K562 (cell line): Measurements from ENCODE around the gene ATAD3C. TPM values are rescaled to one million over a fixed set of nuclear protein-coding genes. Genes with fewer than 3 reads are reported as not detected.
A peak's percentile ranks its signal among the peaks of the same experiment; 100 is the strongest.

Experiments
- ASH1L ChIP-seq: fragments of 450-650 bp; IDR thresholded peaks from 2 replicates; pipeline ENCODE4 v1.6.1; 2018; ENCODE audit warnings: borderline replicate concordance, mild to moderate bottlenecking, low read depth; ENCODE audit not compliant: partially characterized antibody
- ELF1 ChIP-seq: fragments of 200-800 bp; sonication (Bioruptor generic); IDR thresholded peaks from 2 replicates; pipeline ENCODE4 v1.6.1; 2016; ENCODE audit warnings: missing genetic modification characterization, missing compliant biosample characterization
- ESRRA ChIP-seq: fragments of 450-650 bp; IDR thresholded peaks from 2 replicates; pipeline ENCODE4 v1.6.1; 2014; ENCODE audit warnings: low read depth, mild to moderate bottlenecking, moderate library complexity, borderline replicate concordance
- GATAD2B ChIP-seq: fragments of 450-650 bp; IDR thresholded peaks from 2 replicates; pipeline ENCODE4 v1.6.1; 2017; ENCODE audit warnings: mild to moderate bottlenecking, borderline replicate concordance
- NR3C1 ChIP-seq: sonication (generic); formaldehyde crosslinking; IDR thresholded peaks from 2 replicates; pipeline ENCODE4 v1.8.1; 2022; ENCODE audit warnings: missing genetic modification reagents
- PHF8 ChIP-seq: fragments of 200-600 bp; sonication (generic); IDR thresholded peaks from 2 replicates; pipeline ENCODE4 v1.6.1; 2012; ENCODE audit warnings: mixed run types, mild to moderate bottlenecking, inconsistent platforms, low read length, moderate library complexity, borderline replicate concordance
- PHTF2 ChIP-seq: fragments of 250-450 bp; sonication (Bioruptor Pico); IDR thresholded peaks from 2 replicates; pipeline ENCODE4 v1.5.0; 2021; ENCODE audit warnings: mild to moderate bottlenecking
- POLR2B ChIP-seq: fragments of 450-650 bp; IDR thresholded peaks from 2 replicates; pipeline ENCODE4 v1.6.1; 2018; ENCODE audit warnings: low read depth; ENCODE audit not compliant: partially characterized antibody
- U2AF1 ChIP-seq: fragments of 200-400 bp; formaldehyde crosslinking; optimal IDR thresholded peaks from 2 replicates; pipeline ENCODE3; 2017; ENCODE audit warnings: mild to moderate bottlenecking, low read depth, low read length, moderate library complexity
- XRCC5 ChIP-seq: fragments of 200-400 bp; formaldehyde crosslinking; IDR thresholded peaks from 2 replicates; pipeline ENCODE4 v1.6.1; 2017; ENCODE audit warnings: low read depth, mild to moderate bottlenecking, low read length
- ZBTB33 ChIP-seq: sonication (generic); formaldehyde crosslinking; IDR thresholded peaks from 2 replicates; pipeline ENCODE4 v1.8.1; 2023; ENCODE audit warnings: mild to moderate bottlenecking, missing genetic modification reagents
- ZNF197 ChIP-seq: fragments of 200-800 bp; sonication (Bioruptor generic); IDR thresholded peaks from 2 replicates; pipeline ENCODE4 v1.6.1; 2016; ENCODE audit warnings: low read depth, missing genetic modification characterization, missing compliant biosample characterization
- ZNF274 ChIP-seq: IDR thresholded peaks from 2 replicates; pipeline ENCODE4 v1.6.1; 2011; ENCODE audit warnings: low read depth, mild to moderate bottlenecking, low read length, moderate library complexity, borderline replicate concordance
- ZNF3 ChIP-seq: fragments of 250-450 bp; sonication (Bioruptor Pico); IDR thresholded peaks from 2 replicates; pipeline ENCODE4 v1.5.0; 2021; ENCODE audit warnings: mild to moderate bottlenecking, moderate library complexity
- ZNF445 ChIP-seq: fragments of 250-450 bp; sonication (Bioruptor Pico); IDR thresholded peaks from 2 replicates; pipeline ENCODE4 v1.4.0; 2020; ENCODE audit warnings: low read depth, mild to moderate bottlenecking, moderate library complexity
- polyA plus RNA-seq, 8 experiments: library from polyadenylated mRNA; depleted of rRNA in 4 of 8; stranded (reverse) in 5 of 8; unstranded in 3 of 8; fragments of >200 nt; fragmentation: Nextera tagmentation in 2 of 8; fragmentation: Illumina TruSeq in 1 of 8; extraction: Ambion mirVana in 2 of 8; extraction: Trizol in 1 of 8; gene quantifications; 2 replicates each; pipeline versions ENCODE4 v1.2.1 to v1.2.3, GENCODE V29; 2011 to 2014; ENCODE audit warnings: inconsistent platforms in 1 of 8, missing spikeins in 1 of 8
- total RNA-seq, 7 experiments: library from RNA; depleted of rRNA in 6 of 7; stranded (reverse); fragments of >200 nt in 6 of 7; fragmentation: Illumina TruSeq in 2 of 7; extraction: Trizol in 2 of 7; gene quantifications; 2 replicates each; pipeline versions ENCODE4 v1.2.1 to v1.2.3, GENCODE V29; 2011 to 2021; ENCODE audit warnings: low replicate concordance in 1 of 7
- TF ChIP-seq, protein P1 (sequence below): fragments of 250-450 bp; sonication (Bioruptor Pico); IDR thresholded peaks from 2 replicates; pipeline ENCODE4 v1.8.0; 2022; ENCODE audit warnings: moderate library complexity, mild to moderate bottlenecking, inconsistent platforms
- TF ChIP-seq, protein P2 (sequence below): fragments of 450-650 bp; formaldehyde crosslinking; IDR thresholded peaks from 2 replicates; pipeline ENCODE4 v1.4.0; 2020; ENCODE audit warnings: mild to moderate bottlenecking, moderate library complexity
- TF ChIP-seq, protein P3 (sequence below): IDR thresholded peaks from 2 replicates; pipeline ENCODE4 v1.6.1; 2011; ENCODE audit warnings: borderline replicate concordance, low read depth, mild to moderate bottlenecking, moderate library complexity, low read length; ENCODE audit not compliant: insufficient read depth, poor library complexity, severe bottlenecking

ATAD3C gene
- total and polyA plus RNA-seq, 9 of the 15 experiments (the other 6 are each of a cell fraction or from before 2014, with no cell fraction given) = 0.03 to 0.18 TPM; not detected in 7

DNA sequence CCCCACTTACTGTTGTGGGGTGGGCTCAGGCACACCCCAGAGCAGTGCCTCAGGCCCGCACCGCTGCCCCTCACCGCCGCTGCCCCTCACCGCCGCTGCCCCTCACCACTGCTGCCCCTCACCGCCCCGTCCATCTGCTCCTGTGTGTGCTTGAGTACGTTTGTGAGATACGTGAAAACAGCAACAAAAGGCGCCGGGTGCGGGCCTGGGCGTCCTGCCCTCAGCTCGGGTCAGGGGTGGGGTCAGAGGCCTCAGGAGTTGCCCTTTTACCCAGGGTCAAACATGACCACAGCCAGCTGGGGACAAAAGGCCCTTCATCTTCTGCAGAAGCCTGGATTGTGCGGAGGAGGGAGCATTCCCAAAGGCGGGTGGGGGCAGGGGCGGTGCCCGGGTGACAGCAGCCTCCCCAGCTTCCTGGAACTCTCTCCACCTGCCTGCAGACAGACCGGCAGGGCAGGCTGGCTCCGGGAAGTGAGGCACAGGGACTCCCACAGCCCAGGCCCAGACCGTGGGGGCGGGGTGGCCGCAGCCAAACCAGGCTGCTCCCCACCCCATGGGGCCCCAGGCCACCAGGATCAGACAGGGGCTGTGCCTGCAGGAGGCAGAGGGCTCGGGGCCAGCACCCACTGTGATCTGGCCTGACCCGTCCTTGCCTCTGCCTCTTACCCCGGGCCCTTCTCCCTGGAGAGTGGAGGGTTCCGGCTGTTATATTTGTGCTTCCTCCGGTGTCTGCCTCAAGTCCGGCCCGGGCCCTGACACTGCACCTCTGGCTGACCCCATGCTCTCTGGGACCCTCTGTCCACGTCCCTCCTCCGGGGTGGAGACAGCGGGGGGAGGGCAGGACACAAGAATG lies 16.3 kb upstream of the ATAD3C start (continued):
- no peak for TF ChIP-seq ZNF197 (CRISPR knock-in tag)
- peak; percentile 96 for TF ChIP-seq ESRRA
- TF ChIP-seq ZNF445 (CRISPR knock-in tag) = no peak
- no peak for TF ChIP-seq ASH1L
- peak; percentile 82 for TF ChIP-seq ELF1
- TF ChIP-seq, protein P1, sequence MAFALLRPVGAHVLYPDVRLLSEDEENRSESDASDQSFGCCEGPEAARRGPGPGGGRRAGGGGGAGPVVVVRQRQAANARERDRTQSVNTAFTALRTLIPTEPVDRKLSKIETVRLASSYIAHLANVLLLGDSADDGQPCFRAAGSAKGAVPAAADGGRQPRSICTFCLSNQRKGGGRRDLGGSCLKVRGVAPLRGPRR (CRISPR knock-in tag) = 0 out of 2 replicates have a peak, but pooled peaks have one; percentile 15
- TF ChIP-seq PHTF2 (CRISPR knock-in tag) = no peak
- TF ChIP-seq ZNF274 = no peak
- TF ChIP-seq U2AF1 = no peak
- TF ChIP-seq, protein P2, sequence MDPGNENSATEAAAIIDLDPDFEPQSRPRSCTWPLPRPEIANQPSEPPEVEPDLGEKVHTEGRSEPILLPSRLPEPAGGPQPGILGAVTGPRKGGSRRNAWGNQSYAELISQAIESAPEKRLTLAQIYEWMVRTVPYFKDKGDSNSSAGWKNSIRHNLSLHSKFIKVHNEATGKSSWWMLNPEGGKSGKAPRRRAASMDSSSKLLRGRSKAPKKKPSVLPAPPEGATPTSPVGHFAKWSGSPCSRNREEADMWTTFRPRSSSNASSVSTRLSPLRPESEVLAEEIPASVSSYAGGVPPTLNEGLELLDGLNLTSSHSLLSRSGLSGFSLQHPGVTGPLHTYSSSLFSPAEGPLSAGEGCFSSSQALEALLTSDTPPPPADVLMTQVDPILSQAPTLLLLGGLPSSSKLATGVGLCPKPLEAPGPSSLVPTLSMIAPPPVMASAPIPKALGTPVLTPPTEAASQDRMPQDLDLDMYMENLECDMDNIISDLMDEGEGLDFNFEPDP (CRISPR knock-in tag) = 0 out of 2 replicates have a peak, but pooled peaks have one; percentile 54
- TF ChIP-seq XRCC5 = no peak
- TF ChIP-seq ZNF3 = no peak
- peak; percentile 53; the same call in 1 of the 2 replicates for TF ChIP-seq PHF8
- TF ChIP-seq ZBTB33 (CRISPR knock-in tag) = peak; percentile 26; the same call in 1 of the 2 replicates
- TF ChIP-seq GATAD2B = peak; percentile 31; the same call in 1 of the 2 replicates
- no peak for TF ChIP-seq NR3C1
- TF ChIP-seq POLR2B = no peak
- TF ChIP-seq, protein P3, sequence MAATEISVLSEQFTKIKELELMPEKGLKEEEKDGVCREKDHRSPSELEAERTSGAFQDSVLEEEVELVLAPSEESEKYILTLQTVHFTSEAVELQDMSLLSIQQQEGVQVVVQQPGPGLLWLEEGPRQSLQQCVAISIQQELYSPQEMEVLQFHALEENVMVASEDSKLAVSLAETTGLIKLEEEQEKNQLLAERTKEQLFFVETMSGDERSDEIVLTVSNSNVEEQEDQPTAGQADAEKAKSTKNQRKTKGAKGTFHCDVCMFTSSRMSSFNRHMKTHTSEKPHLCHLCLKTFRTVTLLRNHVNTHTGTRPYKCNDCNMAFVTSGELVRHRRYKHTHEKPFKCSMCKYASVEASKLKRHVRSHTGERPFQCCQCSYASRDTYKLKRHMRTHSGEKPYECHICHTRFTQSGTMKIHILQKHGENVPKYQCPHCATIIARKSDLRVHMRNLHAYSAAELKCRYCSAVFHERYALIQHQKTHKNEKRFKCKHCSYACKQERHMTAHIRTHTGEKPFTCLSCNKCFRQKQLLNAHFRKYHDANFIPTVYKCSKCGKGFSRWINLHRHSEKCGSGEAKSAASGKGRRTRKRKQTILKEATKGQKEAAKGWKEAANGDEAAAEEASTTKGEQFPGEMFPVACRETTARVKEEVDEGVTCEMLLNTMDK = no peak
